Measurements from ENCODE around the gene GPR152.

The GPR152 gene

GRCh38 chr11:67423891-67424613 is 28.5 kb downstream of the GPR152 start:
- no peak for DNase-seq (ENCODE audit: low spot score)

- DNase-seq (ENCODE audit: low spot score): no peak
Measured at GRCh38 chr11:67423466-67423865, 29.1 kb downstream of the GPR152 start.

GRCh38 chr11:67422891-67423290 is 29.6 kb downstream of the GPR152 start:
- no peak for DNase-seq (ENCODE audit: low spot score)

- no peak for DNase-seq (ENCODE audit: low spot score)
Measured at GRCh38 chr11:67421430-67422031, 31.0 kb downstream of the GPR152 start.

- DNase-seq (ENCODE audit: low spot score): peak; percentile 90
Measured at GRCh38 chr11:67420646-67421429, 31.7 kb downstream of the GPR152 start.

GRCh38 chr11:67420147-67420645 is 32.3 kb downstream of the GPR152 start:
- DNase-seq (ENCODE audit: low spot score): no peak

- DNase-seq (ENCODE audit: low spot score): no peak
Measured at GRCh38 chr11:67419325-67420049, 33.0 kb downstream of the GPR152 start.

GRCh38 chr11:67418476-67419281 is 33.9 kb downstream of the GPR152 start:
- no peak for DNase-seq (ENCODE audit: low spot score)

GRCh38 chr11:67417425-67417824 is 35.1 kb downstream of the GPR152 start:
- no peak for DNase-seq (ENCODE audit: low spot score)

GRCh38 chr11:67416416-67417335 is 35.9 kb downstream of the GPR152 start:
- no peak for DNase-seq (ENCODE audit: low spot score)

- DNase-seq (ENCODE audit: low spot score): no peak
Measured at GRCh38 chr11:67415501-67416304, 36.8 kb downstream of the GPR152 start, which contains the start of gene CARNS1. Gene CARNS1 (plus strand): TSS chr11:67415678. CDS start chr11:67416200, 522 bp downstream.

- DNase-seq (ENCODE audit: low spot score): no peak
Measured at GRCh38 chr11:67413266-67413849, 39.2 kb downstream of the GPR152 start.

- no peak for DNase-seq (ENCODE audit: low spot score)
Measured at GRCh38 chr11:67412495-67413179, 39.9 kb downstream of the GPR152 start.

- no peak for DNase-seq (ENCODE audit: low spot score)
Measured at GRCh38 chr11:67411785-67412152, 40.8 kb downstream of the GPR152 start.

GRCh38 chr11:67410984-67411784 is 41.3 kb downstream of the GPR152 start:
- no peak for DNase-seq (ENCODE audit: low spot score)

GRCh38 chr11:67410369-67410831 is 42.1 kb downstream of the GPR152 start:
- no peak for DNase-seq (ENCODE audit: low spot score)

- DNase-seq (ENCODE audit: low spot score): no peak
Measured at GRCh38 chr11:67409781-67410368, 42.7 kb downstream of the GPR152 start.

Data from RKO (cell line).